Measurements from ENCODE around the gene TMEM95. TPM values are rescaled to one million over a fixed set of nuclear protein-coding genes. Genes with fewer than 3 reads are reported as not detected.

Gene TMEM95, protein sequence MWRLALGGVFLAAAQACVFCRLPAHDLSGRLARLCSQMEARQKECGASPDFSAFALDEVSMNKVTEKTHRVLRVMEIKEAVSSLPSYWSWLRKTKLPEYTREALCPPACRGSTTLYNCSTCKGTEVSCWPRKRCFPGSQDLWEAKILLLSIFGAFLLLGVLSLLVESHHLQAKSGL
- polyA plus RNA-seq (ENCODE audit: insufficient read length in 12 of 12), result not detected
- long read RNA-seq, donor 1, result 0 reads
- long read RNA-seq, donor 2, result 0 reads
- long read RNA-seq, donor 3, result 0 reads
- long read RNA-seq, donor 4, result 0 reads
- long read RNA-seq, donor 5, result 0 reads
- long read RNA-seq, donor 6, result 0 reads
- long read RNA-seq, donor 7, result 0 reads
- long read RNA-seq, donor 8, result 0 reads
- long read RNA-seq, donor 9, result 0 reads
- long read RNA-seq, donor 10, result 0 reads
- long read RNA-seq, donor 11, result 0 reads

DNA sequence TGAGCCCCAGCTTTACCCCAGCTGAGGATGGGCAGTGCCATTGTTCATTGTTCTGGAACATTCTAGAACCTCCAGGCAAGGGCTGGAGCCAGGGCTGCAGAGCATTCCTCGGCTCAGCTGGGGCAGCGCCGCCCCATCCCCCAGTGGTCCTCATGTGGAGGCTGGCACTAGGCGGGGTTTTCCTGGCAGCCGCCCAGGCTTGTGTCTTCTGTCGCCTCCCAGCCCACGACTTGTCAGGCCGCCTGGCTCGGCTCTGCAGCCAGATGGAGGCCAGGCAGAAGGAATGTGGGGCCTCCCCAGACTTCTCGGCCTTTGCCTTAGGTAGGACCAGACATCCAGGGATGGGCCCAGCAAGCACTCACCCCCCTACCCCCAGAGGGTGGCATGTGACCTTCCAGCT, at the start of gene TMEM95:
TMEM95 (plus strand) TSS at position 104 of the 400 bp plus-strand sequence; CDS start at position 153, 49 bp downstream.
- DNase-seq, result no peak

DNA sequence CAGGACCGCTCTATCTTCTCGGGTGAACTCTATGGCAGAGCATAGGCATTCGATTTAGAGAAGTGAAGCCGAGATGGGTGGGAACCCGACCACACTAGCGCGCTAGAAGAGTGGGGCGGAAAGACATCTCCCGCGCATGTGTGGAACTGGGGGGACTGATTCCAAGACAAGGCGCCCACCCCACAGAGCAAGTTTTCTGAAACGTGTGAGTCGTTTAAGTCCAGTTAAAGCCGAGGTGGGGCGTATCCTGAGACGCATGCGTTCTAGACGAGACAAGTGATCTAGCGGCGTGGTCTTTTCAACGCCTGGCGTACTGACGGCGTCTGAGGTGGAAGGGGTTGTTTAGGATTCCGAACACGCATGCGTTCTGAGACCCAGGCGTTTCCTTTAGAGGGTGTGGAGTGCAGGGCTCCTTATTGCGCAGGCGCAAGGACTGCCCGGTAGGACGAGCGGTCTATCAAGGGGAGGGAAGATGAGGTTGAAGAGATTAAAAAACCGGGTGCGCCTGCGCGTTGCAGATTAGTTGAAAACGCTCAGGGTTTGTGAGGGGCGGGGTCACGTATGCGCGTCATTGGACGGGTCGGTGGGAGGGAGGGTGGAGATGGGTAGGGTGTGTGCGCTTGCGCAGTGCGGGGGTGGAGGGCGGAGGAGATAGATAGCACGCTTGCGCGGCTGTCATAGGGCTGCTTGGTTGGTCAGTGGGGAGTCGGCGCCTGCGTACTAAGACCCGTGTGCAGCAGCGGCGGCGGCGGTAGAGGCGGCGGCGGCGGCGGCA, 47.9 kb upstream of the TMEM95 start, which contains the start of gene EIF5A:
EIF5A (plus strand) TSS at position 718 of the 775 bp plus-strand sequence. CDS start 2,008 bp downstream, outside the sequence.
- DNase-seq, result peak; percentile 100

DNA sequence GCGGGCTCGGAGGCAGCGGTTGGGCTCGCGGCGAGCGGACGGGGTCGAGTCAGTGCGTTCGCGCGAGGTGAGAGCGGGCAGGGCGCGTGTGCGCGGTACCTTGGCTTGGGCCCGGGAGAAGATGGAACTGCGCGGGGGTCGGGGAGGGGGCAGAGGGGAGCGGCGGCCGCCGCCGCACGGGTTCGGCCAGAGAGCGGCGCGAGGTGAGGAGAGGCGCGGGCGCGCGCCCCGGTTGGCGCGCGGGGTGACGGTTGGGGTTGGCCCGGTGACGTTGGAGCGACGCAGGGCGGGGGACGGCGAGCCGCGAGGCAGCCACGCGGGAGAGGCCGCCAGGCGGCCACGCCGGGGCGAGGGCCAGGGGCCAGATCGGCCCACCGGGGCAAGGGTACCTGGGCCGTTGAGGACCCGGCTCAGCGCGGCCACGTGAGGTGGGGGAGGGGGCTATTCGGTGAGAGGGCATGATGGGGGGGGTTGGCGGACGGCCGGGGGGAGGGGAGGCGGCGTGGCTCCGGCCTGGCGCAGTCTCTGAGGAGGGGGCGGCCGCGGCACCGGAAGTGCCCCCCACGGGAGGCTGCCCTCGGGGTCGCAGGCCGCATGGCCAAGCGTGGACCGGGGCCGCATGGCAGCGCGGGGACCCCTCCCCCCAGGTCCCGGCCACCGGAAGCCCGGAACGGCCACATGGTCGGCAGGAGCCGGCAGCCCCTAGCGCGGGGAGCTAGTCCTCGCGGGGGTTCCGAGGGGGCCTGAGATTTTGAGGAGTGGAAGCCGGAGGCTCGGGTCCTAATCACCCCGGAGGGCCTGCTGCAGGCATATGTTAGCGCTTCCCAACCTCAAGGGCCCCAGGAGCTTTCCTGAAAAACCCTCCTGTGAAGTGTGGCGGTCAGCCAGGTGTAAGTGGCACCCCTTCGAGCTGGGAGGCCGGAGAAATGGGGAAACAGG, 47.0 kb upstream of the TMEM95 start:
- DNase-seq, result peak; percentile 25

DNA sequence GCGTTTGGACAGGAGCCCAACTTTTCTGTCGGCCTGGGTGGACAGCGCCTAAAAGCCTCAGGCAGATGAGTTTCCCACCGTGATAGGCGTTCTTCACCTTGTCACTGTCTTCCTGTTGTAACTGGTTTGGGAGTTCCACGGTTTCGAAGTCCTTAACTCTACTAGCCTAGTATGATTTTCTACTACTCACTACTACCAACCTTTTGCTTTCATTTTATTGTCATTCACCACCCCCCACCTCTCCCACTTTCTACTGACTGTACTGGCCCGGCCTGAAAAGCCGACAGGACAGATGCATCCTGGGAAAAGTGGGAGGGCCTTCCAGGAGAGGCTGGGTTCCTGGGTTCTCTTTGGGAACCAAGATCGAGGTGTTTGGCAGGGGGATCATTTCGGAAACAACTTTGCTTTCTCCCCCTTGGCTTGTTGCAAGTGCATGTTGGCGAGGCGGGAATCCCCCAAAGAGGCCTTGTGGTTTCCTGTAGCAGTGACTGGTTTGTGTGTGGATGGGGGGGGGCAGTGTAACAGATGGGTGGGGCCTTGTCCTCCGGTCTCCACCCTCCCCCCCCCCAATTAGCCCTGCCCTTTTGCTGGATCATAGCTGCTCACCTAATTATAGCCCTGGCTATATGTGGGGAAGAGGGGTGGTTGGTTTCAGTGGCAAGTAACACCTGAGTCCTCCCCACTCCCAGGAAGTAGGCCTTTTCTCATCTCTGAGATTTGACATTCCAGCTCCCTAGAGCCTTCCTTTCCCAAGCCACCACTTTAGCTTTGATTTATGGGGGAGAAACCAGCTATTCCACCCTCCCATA, 46.1 kb upstream of the TMEM95 start:
- DNase-seq, result peak; percentile 69

DNA sequence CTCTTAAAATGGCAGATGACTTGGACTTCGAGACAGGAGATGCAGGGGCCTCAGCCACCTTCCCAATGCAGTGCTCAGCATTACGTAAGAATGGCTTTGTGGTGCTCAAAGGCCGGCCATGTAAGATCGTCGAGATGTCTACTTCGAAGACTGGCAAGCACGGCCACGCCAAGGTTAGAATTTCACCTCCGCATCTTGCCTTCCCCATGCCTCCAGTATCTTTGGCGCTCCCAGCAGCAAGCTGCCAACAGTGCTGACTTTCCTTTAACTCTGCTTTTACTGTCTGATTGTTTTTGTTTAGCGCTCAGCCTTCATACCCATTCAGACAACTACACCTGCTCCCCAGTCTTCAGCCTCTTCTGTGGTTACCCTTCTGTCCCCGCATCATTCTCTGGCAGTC, 45.3 kb upstream of the TMEM95 start:
- no peak for DNase-seq

DNA sequence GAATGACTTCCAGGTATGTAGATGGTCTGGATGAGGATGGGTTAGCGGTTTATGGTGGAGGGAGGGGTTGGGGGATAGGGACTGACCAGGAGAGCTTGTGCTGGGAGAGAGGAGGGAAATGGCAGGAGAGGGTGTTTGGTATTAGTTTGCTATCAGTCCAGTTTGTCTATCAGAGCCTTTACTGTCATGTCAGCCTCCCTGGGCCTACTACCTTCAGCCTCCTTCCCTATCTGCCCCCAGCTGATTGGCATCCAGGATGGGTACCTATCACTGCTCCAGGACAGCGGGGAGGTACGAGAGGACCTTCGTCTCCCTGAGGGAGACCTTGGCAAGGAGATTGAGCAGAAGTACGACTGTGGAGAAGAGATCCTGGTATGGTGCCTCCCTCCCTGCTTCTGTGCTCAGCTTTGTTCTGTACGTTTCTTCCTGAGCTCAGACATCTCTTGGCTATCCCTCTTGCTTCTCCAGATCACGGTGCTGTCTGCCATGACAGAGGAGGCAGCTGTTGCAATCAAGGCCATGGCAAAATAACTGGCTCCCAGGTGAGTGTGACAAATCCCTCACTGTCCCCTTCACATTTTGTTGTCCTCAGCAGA, 43.7 kb upstream of the TMEM95 start:
- DNase-seq, result no peak

DNA sequence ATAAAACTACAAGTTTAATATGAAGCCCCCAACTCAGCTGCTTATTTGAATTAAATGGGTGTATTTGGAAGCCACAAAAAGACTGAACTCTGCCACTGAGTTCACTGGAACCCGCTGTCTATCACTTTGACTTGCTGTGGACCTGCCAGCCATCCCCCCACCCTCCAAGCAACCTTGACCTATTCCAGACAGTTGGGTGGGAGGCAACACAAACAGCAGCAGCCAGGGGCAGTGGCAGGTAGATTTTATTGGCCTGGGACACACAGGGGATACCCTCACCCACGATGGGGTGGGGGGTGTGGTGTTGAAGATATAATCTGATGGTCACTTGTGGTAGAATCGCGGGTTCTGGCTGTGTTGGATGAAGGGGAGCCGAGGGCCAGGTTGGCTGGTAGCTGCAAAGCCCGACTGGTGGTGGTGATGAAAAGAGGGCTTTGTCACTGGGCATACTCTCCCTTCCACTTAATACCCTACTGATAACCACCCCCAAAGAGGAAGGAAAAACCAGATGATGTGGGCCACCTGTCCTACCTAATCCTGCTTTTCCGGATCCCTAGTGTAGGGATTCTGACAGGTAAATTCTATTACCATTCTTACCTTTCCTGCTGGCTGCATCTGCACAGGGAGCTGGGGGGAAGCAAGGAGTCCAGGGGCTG, 42.4 kb upstream of the TMEM95 start:
- no peak for DNase-seq

DNA sequence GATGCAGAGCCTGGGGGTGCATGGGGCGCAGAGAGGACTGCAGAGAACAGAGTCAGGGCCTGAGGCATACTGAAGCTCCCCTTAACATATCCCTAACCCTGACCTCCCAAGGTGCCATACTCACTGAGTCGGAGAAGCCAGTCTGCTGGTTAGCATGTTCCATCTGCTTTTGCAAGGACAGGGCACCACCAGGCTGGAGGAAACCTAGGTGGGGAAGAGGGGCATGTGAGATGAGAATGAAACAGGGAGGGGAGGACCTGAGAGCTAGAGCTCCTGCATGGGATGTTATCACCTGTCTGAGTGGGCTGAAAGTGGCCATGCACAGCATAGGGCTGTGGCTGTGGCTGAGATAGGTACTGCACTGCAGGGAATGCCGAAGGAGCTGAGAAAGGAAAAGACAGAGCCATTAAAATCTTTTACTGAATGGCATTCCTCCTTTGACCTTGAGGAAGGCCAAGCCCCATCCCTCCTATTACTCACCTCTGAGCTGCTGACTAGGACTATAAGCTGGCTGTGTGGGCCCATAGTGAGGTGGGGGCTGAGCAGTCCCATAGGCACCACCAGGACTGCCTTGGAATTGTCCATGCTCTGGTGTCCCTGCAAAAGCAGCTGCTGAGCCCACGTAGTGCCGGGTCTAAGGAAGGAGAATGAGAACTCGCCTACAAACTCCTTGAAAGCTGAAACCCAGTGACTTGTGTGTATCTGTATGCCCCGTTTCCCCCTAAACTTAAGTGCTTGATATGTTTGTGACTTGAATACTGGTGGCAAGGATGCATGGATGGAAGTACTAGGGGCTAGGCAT, 41.7 kb upstream of the TMEM95 start:
- DNase-seq, result no peak

DNA sequence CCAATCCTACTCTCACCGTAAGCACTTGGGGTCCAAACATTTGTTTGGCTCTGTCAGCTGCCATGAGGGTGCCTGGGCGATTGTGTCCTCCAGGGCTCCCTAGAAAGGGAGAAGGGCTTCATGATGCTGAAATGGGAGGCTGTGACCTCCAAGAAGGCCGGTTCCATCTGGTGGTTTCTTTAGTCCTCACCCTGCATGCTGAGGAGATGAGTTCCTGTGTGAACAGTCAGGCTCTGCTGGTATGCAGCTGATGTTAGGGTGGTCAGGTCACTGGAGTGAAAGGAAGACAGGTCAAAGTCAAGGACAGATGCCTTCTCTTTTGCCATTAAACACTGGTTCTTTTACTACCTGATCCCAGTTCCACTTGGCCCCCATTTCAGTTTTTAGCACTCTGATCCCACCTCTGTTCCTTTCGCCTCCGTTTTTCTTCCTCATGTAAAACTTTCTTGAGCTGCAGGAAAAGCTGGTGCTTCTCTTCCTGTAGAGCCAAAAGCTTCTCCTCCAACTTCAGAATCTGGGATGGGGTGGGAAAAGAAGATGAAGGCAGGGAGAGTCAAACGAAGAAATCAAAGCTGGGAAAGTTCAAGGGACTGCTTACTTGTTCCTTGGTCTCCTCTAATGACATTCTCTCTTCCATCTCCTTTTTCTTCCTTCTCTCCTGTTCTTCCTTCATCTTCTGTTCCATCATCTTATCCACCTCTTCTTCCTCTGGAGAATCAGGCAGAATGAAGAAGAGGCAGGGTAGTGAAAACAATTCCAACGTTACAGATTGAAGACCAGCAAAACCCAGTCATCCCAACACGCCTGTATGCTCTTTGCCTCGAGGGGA, 40.9 kb upstream of the TMEM95 start:
- DNase-seq, result no peak

DNA sequence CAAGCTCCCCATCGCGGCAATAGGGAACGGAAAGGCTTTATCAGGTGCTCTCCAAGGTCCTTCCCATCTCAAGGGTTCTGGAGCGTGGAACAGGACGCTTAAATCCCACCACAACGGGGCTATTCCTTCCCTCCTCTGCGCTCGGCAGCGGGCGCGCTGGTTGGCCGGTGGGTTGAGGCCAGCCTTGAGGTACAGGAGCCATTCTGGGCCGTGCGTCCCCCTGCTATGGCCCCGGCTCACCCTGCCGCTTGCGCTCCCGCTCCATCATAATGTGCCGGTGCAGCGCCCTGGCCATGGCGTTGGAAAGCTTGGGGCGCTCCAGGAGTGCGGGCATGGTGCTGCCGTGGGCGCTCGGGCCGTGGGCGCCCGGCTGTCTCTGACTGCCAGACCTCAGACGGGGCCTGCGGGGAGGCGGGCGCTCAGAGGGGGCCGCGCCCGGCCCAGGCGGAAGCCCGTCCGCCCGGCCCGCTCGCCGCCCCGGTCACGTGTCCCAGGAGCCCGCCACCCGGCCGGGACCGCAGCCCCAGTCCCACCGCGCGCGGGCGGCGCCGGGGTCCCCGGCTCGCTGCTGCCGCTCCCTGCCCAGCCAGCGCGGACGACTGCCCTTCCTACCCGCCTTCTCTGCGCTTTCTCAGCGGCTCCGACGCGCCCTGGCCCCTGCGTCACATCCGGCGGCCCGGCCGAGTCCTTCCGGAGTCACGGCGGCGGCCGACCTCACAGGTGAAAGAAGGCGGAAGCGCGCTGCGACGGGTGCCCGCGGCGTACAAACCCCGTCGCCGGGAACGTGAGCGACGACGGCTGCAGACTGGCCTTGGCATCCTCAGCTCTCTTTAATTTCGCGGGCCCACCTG, 40.0 kb upstream of the TMEM95 start, which contains the start of gene GPS2:
GPS2 (minus strand) TSS at position 642 of the 851 bp plus-strand sequence; CDS start at position 334, 308 bp downstream.
- DNase-seq, result peak; percentile 89

DNA sequence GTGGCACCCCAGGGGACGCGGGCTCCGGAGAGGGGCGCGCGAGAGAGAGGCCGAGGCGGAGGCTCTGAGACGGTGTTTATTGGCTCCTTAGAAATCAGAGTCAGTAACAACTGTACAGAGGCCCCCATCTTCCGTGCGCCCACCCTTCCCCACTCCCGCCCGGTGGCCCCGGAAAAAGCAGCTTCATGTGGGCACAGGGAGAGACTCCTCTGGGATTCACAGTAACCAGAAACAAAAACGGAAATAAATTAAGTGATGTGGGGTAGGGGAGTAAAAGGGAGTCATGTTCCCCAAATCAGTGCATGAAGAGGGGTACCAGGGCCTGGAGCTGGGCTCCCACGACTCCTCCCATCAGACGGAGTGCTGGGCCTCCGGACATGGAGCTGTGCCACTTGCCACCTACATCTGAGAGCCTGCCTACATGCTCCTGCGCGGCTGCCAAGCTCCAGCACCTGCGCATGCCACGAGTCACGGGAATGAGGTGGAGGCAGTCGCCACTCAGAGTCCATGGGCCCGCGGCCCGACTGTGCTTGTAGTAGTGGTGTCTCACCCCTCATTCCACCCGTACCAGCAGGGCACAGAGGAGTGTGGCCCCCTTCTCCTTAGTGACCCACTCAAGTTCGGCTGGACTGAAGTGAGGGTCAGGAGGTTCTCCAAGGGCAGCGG, 39.3 kb upstream of the TMEM95 start:
- DNase-seq, result no peak

DNA sequence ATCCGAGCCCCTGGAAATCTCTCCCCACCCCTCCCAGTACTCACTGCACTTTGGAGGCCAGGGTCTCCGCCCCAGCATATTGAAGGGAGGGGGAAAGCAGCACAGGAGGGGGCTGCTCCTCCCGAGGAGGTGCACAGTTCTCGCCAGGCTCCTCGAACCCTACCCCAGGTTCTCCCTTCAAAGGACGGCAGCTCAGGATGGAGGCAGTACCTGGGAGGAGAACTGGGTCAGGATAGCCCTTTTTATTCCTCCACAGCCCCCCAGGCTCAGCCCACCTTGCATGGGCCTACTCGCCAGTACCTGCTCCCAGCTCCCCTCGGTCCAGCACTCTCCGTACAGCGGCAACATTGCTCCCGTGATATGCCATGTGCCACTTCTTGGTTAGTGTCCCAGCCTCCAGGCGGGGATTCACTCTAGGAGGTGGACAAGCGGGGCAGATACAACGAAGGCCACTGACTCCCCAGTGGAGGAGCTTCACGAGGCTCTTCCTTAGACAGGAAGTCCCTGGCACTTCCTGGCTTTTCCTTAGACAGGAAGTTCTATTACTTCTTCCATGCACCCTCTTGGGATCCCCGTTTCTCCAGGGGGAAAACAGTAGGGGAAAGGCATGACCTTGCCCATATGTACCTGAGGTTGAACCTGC, 37.7 kb upstream of the TMEM95 start:
- no peak for DNase-seq

DNA sequence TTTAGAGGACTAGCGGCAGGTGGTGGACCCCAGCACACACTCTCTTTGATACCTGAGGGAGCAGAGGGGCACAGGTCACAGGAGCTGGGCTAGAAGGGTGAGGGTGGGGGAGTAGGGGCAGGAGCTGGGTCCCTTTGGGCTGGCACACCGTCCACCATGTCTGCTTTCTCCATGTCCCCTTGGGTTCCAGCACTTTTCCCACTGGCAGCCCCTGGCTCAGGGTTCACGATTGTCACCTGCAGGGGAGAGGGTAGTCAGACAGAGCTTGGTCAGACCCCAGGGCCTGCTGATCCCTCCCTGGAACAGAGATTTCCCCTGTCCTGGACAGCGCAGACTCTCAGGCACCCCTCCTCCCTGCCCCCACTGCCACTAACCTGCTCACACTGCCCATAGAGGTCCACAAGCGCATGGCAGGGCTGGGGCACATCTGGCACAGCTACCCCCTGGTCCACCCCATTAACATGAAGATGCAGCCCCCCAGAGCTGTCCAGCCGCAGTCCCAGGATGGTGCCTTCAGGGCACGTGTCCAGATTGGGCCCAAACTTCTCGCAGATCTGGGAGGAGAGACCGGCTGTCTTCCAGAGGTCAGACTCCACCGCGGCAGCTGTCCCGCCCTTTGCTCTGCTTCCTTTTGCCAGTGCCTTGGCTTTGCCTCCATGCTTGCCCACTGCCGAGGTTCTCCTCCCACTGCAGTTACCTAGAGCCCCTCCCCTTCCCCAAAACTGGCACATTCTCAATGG, 36.7 kb upstream of the TMEM95 start:
- DNase-seq, result no peak

DNA sequence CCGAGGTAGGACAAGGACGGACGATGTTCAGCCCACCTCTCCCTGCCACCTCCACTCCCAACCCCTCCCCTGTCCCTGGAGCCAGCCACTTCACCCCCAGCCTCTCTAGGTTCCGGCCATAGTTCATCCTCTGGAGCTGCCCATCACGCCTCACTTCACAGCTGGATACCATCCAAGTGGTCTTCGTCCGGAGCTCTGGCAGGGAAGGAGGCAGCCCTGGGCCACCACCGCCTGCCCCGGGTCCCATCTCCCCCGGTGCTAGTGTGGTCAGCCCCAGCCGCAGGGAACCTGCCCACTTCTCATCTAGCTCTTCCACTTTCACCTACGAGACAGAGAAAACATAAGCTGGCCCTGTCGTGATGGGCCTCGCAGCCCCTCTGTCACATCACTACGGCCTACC, 33.5 kb upstream of the TMEM95 start:
- no peak for DNase-seq

Data from muscle of arm (tissue), 14 donors.